Measurements from ENCODE around the gene OR2W3. TPM values are rescaled to one million over a fixed set of nuclear protein-coding genes. Genes with fewer than 3 reads are reported as not detected.

The OR2W3 gene
- total RNA-seq, 4 donors from 2014 or later: 0.68 to 5.4 TPM; not detected in 2

- H3K4me1 ChIP-seq: no peaks in the 10 kb centered on the region
- in situ Hi-C loops (cut with MboI; ENCODE audit: low pct_ligation_motif_present in 1 of 4, low pct_unique_long_range_greater_than_20kb in 1 of 4, low sequenced_read_pairs in 3 of 4) (no loop called here), intact Hi-C loops (cut with DNase I; ENCODE audit: low total_unique reads) (no loop called here)
- no peaks in the 10 kb centered on the region for H3K36me3 ChIP-seq
- no peak overlapping the region for H3K4me3 ChIP-seq
- H3K9me3 ChIP-seq: no peaks in the 10 kb centered on the region
- TF ChIP-seq EP300 (IDR thresholded peaks at IDR 0.05; ENCODE audit: low read depth) (no peak), CTCF (IDR thresholded peaks at IDR 0.05) (no peak), POLR2AphosphoS5 (IDR thresholded peaks at IDR 0.05) (no peak), POLR2A (IDR thresholded peaks at IDR 0.05) (no peak)
- no peak for DNase-seq
- 66% methylated on average over 4 of the region's 4 CpGs; no CpG with 5 or more reads in 1 of the 2 donors for WGBS, 2 donors (ENCODE audit: low coverage in 1 of 2)
- no peaks in the 10 kb centered on the region for H3K27me3 ChIP-seq
- H3K27ac ChIP-seq: no peak overlapping the region
These were observed 19.7 kb downstream of the OR2W3 start for GRCh38 chr1:247914941-247915662.

- no peaks in the 10 kb centered on the region for H3K4me1 ChIP-seq
- H3K27ac ChIP-seq: no peak within 1 kb of the TSS
- TF ChIP-seq POLR2AphosphoS5 (IDR thresholded peaks at IDR 0.05) (no peak), EP300 (IDR thresholded peaks at IDR 0.05; ENCODE audit: low read depth) (no peak), CTCF (IDR thresholded peaks at IDR 0.05) (no peak)
- no peaks in the 10 kb centered on the region for H3K27me3 ChIP-seq
- DNase-seq: no peak
- H3K9me3 ChIP-seq: no peaks in the 10 kb centered on the region
- intact Hi-C loops (cut with DNase I; ENCODE audit: low total_unique reads): no loop called here
- no peak within 1 kb of the TSS for H3K4me3 ChIP-seq
- no peaks in the 10 kb centered on the region for H3K36me3 ChIP-seq
- in situ Hi-C loops (cut with MboI; ENCODE audit: low pct_ligation_motif_present in 1 of 4, low pct_unique_long_range_greater_than_20kb in 1 of 4, low sequenced_read_pairs in 3 of 4): no loop called here
- 47 to 77% methylated on average over 2 of the region's 2 CpGs for WGBS, 2 donors (ENCODE audit: low coverage in 1 of 2)
These were observed 24.6 kb downstream of the OR2W3 start, which contains the start of gene OR2T8 for GRCh38 chr1:247919952-247920351. OR2T8 (plus strand) TSS chr1:247920252; CDS start chr1:247921018, 766 bp downstream.

- H3K4me3 ChIP-seq: no peak overlapping the region
- H3K4me1 ChIP-seq: no peaks in the 10 kb centered on the region
- H3K9me3 ChIP-seq: no peaks in the 10 kb centered on the region
- in situ Hi-C loops (cut with MboI; ENCODE audit: low pct_ligation_motif_present in 1 of 4, low pct_unique_long_range_greater_than_20kb in 1 of 4, low sequenced_read_pairs in 3 of 4): no loop called here
- no peak overlapping the region for H3K27ac ChIP-seq
- no peaks in the 10 kb centered on the region for H3K27me3 ChIP-seq
- no peaks in the 10 kb centered on the region for H3K36me3 ChIP-seq
- intact Hi-C loops (cut with DNase I; ENCODE audit: low total_unique reads): no loop called here
- WGBS, 2 donors (ENCODE audit: low coverage in 1 of 2): 48 to 76% methylated on average over 3 of the region's 3 CpGs
- no peak for DNase-seq
- TF ChIP-seq POLR2AphosphoS5 (IDR thresholded peaks at IDR 0.05) (no peak), POLR2A (IDR thresholded peaks at IDR 0.05) (no peak), EP300 (IDR thresholded peaks at IDR 0.05; ENCODE audit: low read depth) (no peak), CTCF (IDR thresholded peaks at IDR 0.05) (no peak)
These were observed 28.6 kb downstream of the OR2W3 start for GRCh38 chr1:247923941-247924340.

- H3K4me1 ChIP-seq: no peaks in the 10 kb centered on the region
- H3K9me3 ChIP-seq: no peaks in the 10 kb centered on the region
- intact Hi-C loops (cut with DNase I; ENCODE audit: low total_unique reads): no loop called here
- in situ Hi-C loops (cut with MboI; ENCODE audit: low pct_ligation_motif_present in 1 of 4, low pct_unique_long_range_greater_than_20kb in 1 of 4, low sequenced_read_pairs in 3 of 4): no loop called here
- DNase-seq: no peak
- no peaks in the 10 kb centered on the region for H3K27me3 ChIP-seq
- WGBS, 2 donors (ENCODE audit: low coverage in 1 of 2): 83 to 90% methylated on average over 3 to 9 of the region's 9 CpGs
- H3K27ac ChIP-seq: no peak within 1 kb of the TSS
- H3K36me3 ChIP-seq: no peaks in the 10 kb centered on the region
- no peak for TF ChIP-seq POLR2A (IDR thresholded peaks at IDR 0.05)
- no peak within 1 kb of the TSS for H3K4me3 ChIP-seq
These were observed 29.5 kb downstream of the OR2W3 start, which contains the start of gene OR2AJ1 for GRCh38 chr1:247924868-247925267. OR2AJ1 (plus strand) TSS chr1:247924889; CDS start chr1:247933769, 8,880 bp downstream.

All from transverse colon (tissue), 4 donors.